ENCODE results near the gene TXNDC12.

TXNDC12 gene

GRCh38 chr1:52072291-52072690 lies 17.3 kb upstream of the TXNDC12 start:
- ChIA-PET CTCF (interaction anchor here (1.0 to 2.3 kb wide), 6 partner anchors 9 to 224 kb away, joined by 3 to 8 read pairs (median 5); no protein-coding TSS in a partner anchor), POLR2A (interaction anchor here (0.7 to 1.3 kb wide), 2 partner anchors 10 to 16 kb away, joined by 3 to 4 read pairs; partner anchors contain the start of gene BTF3L4)
- no peak for TF ChIP-seq CTCF (IDR thresholded peaks at IDR 0.05; ENCODE audit: control extremely low read depth, extremely low read depth, low read depth, missing control alignments)
- DNase-seq (ENCODE audit: extremely low spot score): no peak

- CTCF ChIA-PET: interaction anchor here (1.0 to 2.3 kb wide), 7 partner anchors 10 to 41 kb away, joined by 3 to 8 read pairs (median 3); partner anchors contain the start of genes BTF3L4 and TXNDC12
- no peak for DNase-seq (ENCODE audit: extremely low spot score)
- TF ChIP-seq CTCF (IDR thresholded peaks at IDR 0.05; ENCODE audit: control extremely low read depth, extremely low read depth, low read depth, missing control alignments): no peak
Measured at GRCh38 chr1:52070704-52071103, 15.7 kb upstream of the TXNDC12 start.

GRCh38 chr1:52063192-52063591 lies 8.2 kb upstream of the TXNDC12 start:
- POLR2A ChIA-PET: no interaction called here
- CTCF ChIA-PET: interaction anchor here (1.0 kb wide), 1 partner anchor 10 kb away, joined by 3 read pairs; no protein-coding TSS in a partner anchor
- no peak for DNase-seq (ENCODE audit: extremely low spot score)
- no peak for TF ChIP-seq CTCF (IDR thresholded peaks at IDR 0.05; ENCODE audit: control extremely low read depth, extremely low read depth, low read depth, missing control alignments)

More at GRCh38 chr1:52070704-52071103, 15.7 kb upstream of the TXNDC12 start:
- POLR2A ChIA-PET: no interaction called here

GRCh38 chr1:52060822-52061221 lies 5.8 kb upstream of the TXNDC12 start:
- DNase-seq (ENCODE audit: extremely low spot score): no peak
- no peak for TF ChIP-seq CTCF (IDR thresholded peaks at IDR 0.05; ENCODE audit: control extremely low read depth, extremely low read depth, low read depth, missing control alignments)
- POLR2A ChIA-PET: interaction anchor here (0.6 kb wide), 1 partner anchor 29 kb away, joined by 3 read pairs; no protein-coding TSS in a partner anchor
- CTCF ChIA-PET: interaction anchor here (0.7 to 1.5 kb wide), 3 partner anchors 11 to 26 kb away, joined by 3 to 8 read pairs (median 7); no protein-coding TSS in a partner anchor

- no peak for TF ChIP-seq CTCF (IDR thresholded peaks at IDR 0.05; ENCODE audit: control extremely low read depth, extremely low read depth, low read depth, missing control alignments)
- ChIA-PET POLR2A (no interaction called here), CTCF (interaction anchor here (0.7 to 1.5 kb wide), 3 partner anchors 12 to 27 kb away, joined by 3 to 8 read pairs (median 7); no protein-coding TSS in a partner anchor)
- no peak for DNase-seq (ENCODE audit: extremely low spot score)
Measured at GRCh38 chr1:52059888-52060287, 4.9 kb upstream of the TXNDC12 start.

- CTCF ChIA-PET: interaction anchor here (1.0 to 1.1 kb wide), 2 partner anchors 12 to 14 kb away, joined by 3 to 5 read pairs; no protein-coding TSS in a partner anchor
- no peak for DNase-seq (ENCODE audit: extremely low spot score)
- no peak for TF ChIP-seq CTCF (IDR thresholded peaks at IDR 0.05; ENCODE audit: control extremely low read depth, extremely low read depth, low read depth, missing control alignments)
- POLR2A ChIA-PET: no interaction called here
Measured at GRCh38 chr1:52059321-52059720, 4.3 kb upstream of the TXNDC12 start.
